Measurements from ENCODE around the gene DDX41. TPM values are rescaled to one million over a fixed set of nuclear protein-coding genes. Genes with fewer than 3 reads are reported as not detected.
"Not testable (repeated sequence)": the region's sequence is repeated elsewhere in the genome, so short reads cannot be mapped to it uniquely, and the experiment has no call there.

The DDX41 gene
- total RNA-seq: 10 to 100 TPM; 40.9 to 45.5 TPM

DNA sequence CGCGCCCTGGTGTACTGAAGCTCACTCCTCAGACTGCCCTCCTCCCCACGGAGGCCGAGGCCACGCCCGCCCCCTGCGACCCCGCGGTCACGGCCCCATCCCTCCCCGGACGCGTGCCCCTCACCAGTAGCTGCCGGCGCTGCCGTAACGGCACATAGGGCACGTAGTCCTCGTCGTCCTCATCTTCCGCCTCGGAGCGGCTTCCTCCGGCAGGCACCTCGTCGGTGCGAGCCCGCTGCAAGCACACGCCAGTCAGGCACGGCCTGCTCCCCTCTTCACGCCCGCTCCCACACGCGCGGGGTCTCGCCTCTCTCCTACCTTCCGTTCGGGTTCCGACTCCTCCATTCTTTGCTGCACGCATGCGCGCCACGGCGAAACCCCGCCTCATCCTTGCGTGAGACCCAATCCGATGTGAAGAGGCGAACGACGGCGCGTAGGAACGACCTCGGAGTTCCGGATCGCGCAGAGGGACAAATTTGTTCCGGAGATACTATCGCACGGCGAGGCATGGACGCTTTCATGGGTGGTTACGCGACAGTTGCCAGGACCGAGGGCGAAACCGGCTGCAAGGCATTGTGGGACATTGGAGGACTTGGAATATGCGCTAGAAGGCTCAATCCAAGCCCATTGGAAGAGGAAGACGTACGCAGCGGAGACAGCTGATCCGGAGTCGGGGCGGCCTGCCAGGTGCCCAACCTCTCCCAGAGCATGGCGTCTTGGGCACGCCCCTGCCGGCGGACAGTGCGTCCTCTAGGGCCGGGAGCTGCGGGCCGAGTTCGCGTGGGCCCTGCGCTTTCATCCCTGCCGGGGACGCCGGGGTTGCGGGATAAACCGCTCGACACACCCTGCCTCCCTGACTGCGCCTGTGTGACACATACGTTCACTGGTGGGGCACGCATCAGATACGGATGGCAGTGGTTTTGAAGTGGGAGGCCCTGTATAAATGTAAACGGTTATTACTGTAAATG, at the start of gene DDX41:
DDX41 (minus strand) TSS at position 361 of the 968 bp plus-strand sequence; CDS start at position 345, 16 bp downstream.
- TF ChIP-seq, protein P1, sequence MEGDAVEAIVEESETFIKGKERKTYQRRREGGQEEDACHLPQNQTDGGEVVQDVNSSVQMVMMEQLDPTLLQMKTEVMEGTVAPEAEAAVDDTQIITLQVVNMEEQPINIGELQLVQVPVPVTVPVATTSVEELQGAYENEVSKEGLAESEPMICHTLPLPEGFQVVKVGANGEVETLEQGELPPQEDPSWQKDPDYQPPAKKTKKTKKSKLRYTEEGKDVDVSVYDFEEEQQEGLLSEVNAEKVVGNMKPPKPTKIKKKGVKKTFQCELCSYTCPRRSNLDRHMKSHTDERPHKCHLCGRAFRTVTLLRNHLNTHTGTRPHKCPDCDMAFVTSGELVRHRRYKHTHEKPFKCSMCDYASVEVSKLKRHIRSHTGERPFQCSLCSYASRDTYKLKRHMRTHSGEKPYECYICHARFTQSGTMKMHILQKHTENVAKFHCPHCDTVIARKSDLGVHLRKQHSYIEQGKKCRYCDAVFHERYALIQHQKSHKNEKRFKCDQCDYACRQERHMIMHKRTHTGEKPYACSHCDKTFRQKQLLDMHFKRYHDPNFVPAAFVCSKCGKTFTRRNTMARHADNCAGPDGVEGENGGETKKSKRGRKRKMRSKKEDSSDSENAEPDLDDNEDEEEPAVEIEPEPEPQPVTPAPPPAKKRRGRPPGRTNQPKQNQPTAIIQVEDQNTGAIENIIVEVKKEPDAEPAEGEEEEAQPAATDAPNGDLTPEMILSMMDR (IDR thresholded peaks at IDR 0.05): peak in 1 of 2 donors; percentile 34
- peak; percentile 98 for DNase-seq (ENCODE audit: low spot score)
- Histone ChIP-seq H3K36me3 (peaks cover 67% of the 10 kb centered on the region), H3K9me3 (no peaks in the 10 kb centered on the region), H3K27ac (peak within 1 kb of the TSS; percentile 86 to 94), H3K4me1 (peaks cover 0 to 22% of the 10 kb centered on the region in 2 donors), H3K4me3 (peak within 1 kb of the TSS; percentile 83 to 95), H3K27me3 (no peaks in the 10 kb centered on the region)

DNA sequence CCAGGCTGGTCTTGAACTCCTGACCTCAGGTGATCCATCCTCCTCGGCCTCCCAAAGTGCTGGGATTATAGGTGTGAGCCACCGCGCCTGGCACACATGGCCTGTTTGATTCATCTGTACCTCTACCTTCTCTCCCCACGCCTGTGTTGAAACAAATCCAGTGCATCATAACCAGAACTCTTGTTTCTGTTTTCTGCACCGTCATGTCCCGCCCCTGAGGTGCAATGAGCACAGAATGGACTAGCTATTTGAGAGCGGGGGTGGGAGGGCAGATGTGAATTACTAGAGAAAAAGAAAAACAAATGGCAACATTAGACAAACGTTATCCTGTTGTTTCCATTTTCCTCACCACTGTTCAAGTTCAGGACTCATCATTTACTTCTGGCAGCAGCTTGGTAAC, 48.3 kb upstream of the DDX41 start:
- H3K27ac ChIP-seq: no peak overlapping the region
- H3K9me3 ChIP-seq: no peaks in the 10 kb centered on the region
- no peak for DNase-seq (ENCODE audit: low spot score)
- no peaks in the 10 kb centered on the region for H3K4me1 ChIP-seq
- TF ChIP-seq, protein P1 (IDR thresholded peaks at IDR 0.05): no peak
- no peak overlapping the region for H3K4me3 ChIP-seq
- no peaks in the 10 kb centered on the region for H3K36me3 ChIP-seq
- H3K27me3 ChIP-seq: no peaks in the 10 kb centered on the region

DNA sequence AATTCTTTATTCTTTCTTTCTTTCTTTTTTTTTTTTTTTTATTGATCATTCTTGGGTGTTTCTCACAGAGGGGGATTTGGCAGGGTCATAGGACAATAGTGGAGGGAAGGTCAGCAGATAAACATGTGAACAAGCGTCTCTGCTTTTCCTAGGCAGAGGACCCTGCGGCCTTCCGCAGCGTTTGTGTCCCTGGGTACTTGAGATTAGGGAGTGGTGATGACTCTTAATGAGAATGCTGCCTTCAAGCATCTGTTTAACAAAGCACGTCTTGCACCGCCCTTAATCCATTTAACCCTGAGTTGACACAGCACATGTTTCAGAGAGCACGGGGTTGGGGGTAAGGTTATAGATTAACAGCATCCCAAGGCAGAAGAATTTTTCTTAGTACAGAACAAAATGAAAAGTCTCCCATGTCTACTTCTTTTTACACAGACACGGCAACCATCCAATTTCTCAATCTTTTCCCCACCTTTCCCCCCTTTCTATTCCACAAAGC, 42.7 kb upstream of the DDX41 start:
- not testable (repeated sequence) for H3K4me3 ChIP-seq; H3K9me3 ChIP-seq; DNase-seq (ENCODE audit: low spot score)

DNA sequence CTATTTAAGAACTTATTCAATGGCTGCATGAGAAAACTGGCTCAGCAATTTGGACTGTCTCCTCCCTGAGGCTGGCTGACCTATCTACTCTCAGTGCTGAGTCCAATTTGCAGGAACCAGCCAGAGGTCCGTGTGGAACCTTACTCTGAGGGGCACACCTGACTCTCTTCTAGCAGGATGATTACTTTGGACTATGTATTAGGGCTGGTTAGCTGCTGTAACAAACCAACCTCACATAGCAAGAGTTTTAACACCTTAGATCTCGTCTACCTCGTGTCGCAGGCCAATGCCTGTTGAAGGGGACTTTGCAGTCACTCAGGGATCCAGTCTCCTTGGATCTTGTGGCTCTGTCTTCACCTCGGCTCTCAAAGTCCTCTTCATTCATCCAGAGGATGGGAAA, 41.0 kb upstream of the DDX41 start:
- H3K4me3 ChIP-seq: no peak overlapping the region
- TF ChIP-seq, protein P1 (IDR thresholded peaks at IDR 0.05): no peak
- H3K27ac ChIP-seq: no peak overlapping the region

More for the DNA sequence above, 42.7 kb upstream of the DDX41 start:
- H3K27me3 ChIP-seq, H3K4me1 ChIP-seq, H3K36me3 ChIP-seq, H3K27ac ChIP-seq: not testable (repeated sequence)

DNA sequence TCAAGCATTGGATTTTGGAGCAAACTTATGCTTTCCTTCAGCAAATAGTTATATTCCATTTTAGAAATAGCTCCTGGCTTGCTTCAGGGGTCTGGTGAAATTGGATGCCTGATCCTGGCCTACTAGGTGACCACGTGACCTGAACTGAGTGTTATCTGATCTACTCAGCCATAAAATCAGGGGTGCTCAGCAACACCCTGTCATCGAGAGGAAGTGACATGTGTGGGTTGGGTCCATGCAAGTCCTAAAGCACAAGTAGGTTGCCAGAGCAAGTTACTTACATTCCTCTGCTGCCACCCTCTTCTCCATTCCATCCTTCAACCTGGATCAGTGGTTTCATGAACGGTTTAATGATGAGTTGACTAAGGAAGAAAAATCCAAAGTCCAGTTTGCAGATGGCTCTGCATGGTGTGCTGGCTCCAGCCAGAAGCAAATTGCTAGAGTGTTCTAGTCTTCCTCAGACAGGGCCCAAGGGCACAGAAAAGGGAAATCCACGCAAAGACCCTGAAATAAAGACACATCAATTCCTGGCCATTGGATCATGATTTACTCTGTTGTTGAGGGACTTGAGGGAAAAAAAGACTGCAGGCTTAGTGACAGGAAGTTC, 40.4 kb upstream of the DDX41 start:
- no peaks in the 10 kb centered on the region for H3K9me3 ChIP-seq
- H3K36me3 ChIP-seq: no peaks in the 10 kb centered on the region
- TF ChIP-seq, protein P1 (IDR thresholded peaks at IDR 0.05): no peak
- DNase-seq (ENCODE audit: low spot score): no peak
- peaks cover 0 to 21% of the 10 kb centered on the region in 2 donors for H3K4me1 ChIP-seq
- no peak overlapping the region for H3K27ac ChIP-seq
- no peak overlapping the region for H3K4me3 ChIP-seq
- H3K27me3 ChIP-seq: no peaks in the 10 kb centered on the region

More for the DNA sequence above, 41.0 kb upstream of the DDX41 start:
- Histone ChIP-seq H3K4me1 (peaks cover 0 to 15% of the 10 kb centered on the region in 2 donors), H3K9me3 (no peaks in the 10 kb centered on the region), H3K36me3 (no peaks in the 10 kb centered on the region), H3K27me3 (no peaks in the 10 kb centered on the region)
- no peak for DNase-seq (ENCODE audit: low spot score)

DNA sequence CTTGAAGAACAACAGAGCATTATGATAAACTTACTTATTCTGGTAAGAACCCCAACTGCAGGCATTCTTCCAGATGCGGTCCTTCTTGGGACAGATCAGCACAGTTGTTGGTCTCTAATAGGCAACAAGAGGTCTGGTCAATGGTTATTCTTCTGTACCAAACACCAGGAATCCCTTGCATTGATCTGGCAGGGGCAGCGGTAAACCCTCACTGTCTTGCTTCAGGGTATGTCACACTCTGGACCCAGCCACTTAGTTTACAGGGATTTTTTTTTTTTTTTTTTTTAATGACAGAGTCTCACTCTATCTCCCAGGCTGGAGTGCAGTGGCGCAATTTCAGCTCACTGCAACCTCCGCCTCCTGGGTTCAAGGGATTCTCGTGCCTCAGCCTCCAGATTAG, 38.9 kb upstream of the DDX41 start:
- Histone ChIP-seq H3K27me3 (no peaks in the 10 kb centered on the region), H3K27ac (peak overlapping the region; percentile 35 to 69), H3K4me1 (peaks cover 0 to 21% of the 10 kb centered on the region in 2 donors), H3K9me3 (no peaks in the 10 kb centered on the region), H3K36me3 (no peaks in the 10 kb centered on the region), H3K4me3 (no peak overlapping the region)
- DNase-seq (ENCODE audit: low spot score): no peak
- TF ChIP-seq, protein P1 (IDR thresholded peaks at IDR 0.05): no peak

Data from right atrium auricular region (tissue), 2 donors.